NCI-H748 (cell line): Measurements from ENCODE around the gene COX6A1.
A peak's percentile ranks its signal among the peaks of the same experiment; 100 is the strongest.

ENCODE experiments used
- DNase-seq: peaks from one replicate; lab custom pipeline; 2025; ENCODE audit not compliant: unreplicated experiment; lab: John Stamatoyannopoulos, UW

The COX6A1 gene

DNA sequence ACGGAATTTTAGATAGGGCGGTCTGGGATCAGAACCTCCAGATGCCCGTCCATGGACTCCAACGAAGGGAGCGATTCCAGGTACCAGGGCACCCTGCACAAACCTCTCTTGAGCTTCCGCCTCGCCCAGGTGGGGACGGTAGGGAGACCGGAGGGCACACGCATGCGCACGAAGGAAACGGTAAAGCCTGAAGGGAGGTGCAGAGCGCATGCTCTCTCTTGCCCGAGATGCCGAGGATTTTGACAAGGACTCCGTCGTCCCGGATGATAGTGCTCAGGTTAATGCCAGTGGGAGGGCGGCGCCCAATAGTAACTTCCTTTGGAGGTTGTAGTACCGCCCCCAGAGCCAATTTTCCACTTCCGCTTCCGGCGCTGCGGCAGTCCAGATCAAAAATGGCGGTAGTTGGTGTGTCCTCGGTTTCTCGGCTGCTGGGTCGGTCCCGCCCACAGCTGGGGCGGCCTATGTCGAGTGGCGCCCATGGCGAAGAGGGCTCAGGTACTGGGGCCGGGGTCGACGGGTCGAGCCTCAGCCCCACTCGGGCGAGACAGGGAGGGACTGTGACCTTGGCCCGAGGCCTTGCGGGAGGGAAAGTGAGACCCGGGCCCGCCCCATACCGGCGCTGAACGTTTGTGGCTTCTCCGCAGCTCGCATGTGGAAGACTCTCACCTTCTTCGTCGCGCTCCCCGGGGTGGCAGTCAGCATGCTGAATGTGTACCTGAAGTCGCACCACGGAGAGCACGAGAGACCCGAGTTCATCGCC lies at the start of gene COX6A1:
COX6A1 (plus strand) TSS at position 379 of the 760 bp plus-strand sequence; CDS start at position 393, 14 bp downstream.
- DNase-seq = peak; percentile 100

DNA sequence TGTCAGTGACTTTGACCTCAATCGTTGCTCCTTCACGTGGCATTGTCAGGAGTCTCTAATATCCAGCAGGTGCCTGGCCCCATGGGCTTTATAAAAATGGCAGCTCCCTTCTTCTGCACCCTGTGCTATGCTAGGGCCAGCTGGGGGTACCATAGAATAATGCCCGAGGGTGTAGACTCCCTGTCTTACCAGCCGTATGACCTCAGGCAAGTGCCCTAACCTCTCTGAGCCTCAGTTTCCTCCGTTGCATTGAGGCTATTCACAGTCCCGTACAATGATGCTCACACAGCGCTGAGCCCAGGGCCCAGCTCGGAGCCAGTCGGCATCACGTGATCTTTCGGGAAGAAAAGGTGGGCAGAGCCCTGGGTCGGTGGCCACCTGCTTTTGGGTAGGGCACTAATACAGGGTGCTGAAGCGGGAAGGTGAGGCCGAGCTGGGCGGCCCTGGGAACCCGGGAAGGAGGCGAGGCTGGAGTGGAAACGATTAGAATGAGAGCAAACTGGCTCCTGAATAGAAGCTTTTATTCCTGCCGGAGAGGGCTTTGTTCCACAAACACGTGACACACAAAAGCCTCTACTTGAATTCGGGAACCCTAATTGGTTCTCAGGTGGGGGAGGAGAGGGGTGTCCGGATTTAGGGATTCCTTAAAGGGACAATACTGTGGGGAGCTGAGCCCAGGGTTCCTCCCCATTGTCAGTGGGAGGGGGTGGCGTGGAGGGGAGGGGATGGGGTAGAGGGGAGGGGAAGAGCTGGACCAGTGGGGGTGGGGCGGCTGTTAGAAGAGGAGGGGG lies 49.0 kb upstream of the COX6A1 start:
- DNase-seq = peak; percentile 94

DNA sequence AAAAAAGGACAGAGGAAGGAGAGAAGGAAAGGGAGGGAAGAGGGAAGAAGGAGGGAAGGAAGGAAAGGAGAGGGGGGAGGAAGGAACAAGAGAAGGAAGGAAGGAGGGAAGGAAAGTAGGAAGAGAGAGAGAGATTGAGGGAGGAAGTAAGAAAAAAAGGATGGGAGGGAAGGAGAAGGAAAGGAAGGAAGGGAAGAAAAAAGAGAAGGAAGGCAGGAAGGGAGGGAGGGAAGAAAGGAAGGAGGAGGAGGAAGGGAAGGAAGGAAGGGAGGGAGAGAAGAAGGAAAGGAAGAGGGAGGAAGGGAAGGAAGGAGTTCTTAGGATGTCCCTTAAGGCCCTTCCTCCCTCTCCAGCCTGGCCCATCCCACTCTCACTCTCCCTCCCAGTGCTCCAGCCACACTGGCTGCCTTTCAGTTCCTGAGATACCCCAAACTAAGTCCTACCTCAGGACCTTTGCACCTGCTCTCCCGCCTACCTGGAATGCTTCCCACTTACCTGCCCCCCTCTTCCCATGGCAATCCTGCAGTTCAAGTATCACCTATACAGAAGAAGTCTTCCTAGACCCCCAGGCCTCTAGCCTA lies 47.3 kb upstream of the COX6A1 start:
- no peak for DNase-seq

DNA sequence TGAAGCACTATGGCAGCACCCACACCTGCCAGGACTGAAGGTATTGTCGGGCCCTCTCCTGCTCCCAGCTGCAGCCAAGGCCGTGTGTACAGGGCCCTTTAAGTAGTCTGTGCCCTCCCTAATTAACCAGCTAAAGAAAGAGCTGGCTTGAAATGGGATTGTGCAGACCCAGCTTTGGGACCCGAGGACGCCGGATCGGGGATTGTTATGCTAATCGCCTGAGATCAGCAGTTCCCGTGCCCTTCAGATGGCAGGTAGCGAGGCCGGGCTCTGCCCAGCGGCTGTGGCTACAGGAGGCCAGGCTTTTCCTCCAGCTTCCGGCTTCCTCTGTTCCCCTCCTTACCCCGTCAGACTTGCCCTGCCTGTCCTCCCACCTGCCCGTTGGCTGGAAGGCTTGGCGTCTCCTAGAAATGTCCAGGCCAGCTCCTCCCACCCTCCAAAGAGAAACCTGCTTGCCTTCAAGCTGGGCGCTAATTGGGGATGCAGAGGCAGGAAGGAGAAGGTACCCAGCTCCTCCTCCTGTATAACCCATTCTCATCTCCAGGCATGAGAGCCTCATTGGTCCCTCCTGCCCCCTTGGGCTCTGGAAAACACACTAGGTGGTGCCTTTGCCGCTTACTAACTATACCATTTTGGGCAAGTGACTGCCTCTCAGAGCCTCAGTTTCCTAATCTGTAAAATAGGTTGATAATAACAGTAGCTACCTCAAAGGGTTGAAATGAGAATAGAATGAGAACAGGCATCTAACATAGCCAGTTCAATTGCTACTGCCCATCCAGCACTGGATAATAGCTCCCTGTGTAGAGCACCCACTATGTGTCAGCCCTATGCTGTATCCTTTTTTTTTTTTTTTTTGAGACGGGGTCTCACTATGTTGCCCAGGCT lies 43.2 kb upstream of the COX6A1 start:
- DNase-seq = peak; percentile 82

DNA sequence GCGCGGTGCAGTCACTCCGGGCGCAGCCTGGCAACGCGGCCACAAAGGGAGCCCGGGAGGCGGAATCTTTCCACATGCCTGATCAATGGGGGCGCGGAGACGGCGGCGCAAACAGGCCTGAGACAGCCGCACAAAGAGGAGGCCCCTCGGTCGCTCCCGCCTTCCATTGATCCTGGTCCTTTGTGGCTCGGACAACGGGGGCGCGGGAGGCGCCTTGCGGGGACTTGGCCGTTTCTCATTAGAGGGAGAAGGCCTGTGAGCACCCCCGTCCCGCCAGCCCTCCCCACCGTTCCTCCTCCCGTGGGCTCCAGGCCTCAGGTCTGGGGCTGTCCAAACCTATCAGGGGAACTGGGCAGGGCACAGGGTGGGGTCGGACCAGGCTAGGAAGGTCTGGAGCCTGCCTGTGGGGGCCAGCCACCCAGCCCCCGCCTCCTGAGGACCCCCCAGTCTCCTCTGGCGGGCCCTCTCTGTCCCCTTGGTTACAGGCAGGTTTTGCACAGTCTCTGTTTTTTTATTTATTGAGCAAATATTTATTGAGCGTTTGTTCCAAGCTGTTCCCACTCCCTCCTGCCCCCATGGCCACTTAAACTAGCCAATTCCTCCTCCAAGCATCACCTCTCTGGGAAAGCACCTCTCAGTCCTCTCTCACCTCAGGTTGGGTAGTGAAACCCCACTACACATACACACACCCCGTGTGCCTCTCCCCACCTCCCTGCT lies 39.9 kb upstream of the COX6A1 start:
- DNase-seq = peak; percentile 84

DNA sequence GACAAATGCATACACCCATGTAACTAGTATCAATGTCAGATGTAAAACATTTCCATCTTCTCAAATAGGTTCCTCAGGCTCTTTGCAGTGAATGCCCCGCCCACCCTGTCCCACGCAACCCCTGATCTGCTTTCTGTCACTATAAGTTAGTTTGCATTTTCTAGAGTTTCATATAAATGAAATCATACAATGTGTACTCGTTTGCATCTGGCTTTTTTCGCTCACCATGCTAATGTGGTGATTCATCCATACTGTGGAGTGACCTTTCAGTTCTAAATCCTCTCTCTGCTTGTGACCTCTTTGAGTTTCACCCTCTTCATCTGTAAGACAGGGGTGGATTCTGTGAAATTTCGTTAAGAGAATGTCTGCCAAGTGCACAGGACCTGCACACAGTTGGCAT lies 38.4 kb upstream of the COX6A1 start:
- DNase-seq = no peak

DNA sequence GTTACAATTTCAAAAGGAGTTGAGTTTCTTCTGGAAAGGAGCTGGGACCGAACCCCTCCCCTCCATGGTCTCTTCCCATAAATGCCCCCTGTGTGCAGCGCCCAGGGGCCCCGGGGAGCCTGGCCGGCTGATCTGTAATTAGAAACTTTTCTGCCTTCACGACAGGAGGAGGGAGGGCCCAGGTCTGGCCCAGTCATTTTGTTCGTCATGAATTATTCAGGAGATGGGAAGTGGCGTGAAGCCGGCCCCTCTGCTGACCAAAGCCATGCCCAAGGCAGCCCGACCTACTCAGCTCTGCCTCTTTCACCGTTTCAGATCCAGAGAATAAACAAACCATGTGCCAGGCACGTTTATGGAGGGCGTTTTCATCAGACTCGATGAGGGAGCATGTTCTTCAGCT lies 35.7 kb upstream of the COX6A1 start:
- DNase-seq = no peak

DNA sequence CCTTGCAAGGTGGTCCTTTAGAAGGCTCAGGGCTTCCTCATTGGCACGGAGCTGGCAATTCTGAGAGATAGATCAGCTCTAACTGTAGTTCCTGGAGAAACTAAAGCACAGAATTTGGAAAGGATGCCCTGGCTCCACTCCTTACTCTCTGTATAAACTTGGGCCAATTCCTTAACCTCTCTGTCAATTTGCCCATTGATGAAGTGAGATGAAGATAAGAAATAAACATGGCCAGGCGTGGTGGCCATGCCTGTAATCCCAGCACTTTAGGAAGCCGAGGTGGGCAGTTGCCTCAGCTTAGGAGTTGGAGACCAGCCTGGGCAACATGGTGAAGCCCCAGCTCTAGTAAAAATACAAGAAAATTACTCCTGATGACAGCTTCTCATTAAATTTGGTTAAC lies 34.0 kb upstream of the COX6A1 start:
- DNase-seq = no peak

DNA sequence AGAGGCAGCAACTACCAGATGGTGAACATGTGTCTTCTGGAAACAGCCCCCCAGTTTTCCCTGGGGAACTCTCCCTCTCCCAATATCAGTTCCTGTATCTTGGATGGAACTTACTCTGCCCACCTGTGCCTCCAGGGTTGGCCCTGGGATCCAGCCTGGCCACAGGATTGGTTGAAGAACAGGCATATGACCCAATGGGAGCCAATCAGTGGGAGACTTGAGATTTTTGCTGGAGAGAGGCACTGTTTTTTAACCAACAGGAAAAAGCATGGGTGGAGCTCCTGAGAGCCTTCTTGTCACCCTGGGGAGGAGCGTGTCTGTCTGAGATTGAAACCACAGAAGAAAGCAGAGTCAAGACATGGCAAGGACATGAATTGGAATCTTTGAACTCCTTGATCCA lies 33.6 kb upstream of the COX6A1 start:
- no peak for DNase-seq

DNA sequence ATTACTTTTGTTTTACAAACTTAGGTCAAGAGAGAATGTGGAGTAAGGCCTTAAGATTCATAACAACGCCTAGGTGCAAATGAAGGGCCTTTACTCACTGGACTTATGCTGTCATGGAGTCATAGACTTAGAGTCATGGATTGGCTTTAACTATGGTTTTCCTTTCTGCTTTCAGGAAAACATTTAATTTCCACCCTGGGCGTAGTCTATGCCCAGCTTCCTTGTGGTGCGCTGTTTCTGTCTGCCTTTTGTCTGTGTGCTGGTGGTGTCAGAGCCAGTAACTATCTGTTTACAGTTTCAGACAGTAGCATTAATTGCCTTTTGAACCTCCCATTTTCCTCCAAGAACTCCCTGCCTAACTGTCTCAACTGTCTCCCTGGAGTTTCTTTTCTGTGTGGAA lies 31.8 kb upstream of the COX6A1 start:
- no peak for DNase-seq

DNA sequence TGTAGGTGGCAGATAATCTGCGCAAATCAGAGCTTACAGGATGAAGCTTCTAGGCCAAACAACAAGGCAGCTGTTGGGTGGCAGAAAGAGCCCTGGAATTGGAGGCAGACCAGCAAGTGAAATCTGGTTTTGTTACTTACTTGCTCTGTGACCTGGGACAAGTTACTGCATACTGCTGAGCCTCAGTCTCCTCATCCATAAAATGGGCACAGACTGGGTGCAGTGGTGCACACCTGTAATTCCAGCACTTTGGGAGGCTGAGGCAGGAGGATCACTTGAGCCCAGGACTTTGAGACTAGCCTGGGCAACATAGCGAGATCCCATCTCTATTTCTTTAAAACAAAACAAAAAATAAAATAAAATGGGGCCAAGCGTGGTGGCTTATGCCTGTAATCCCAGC lies 31.4 kb upstream of the COX6A1 start:
- DNase-seq = no peak

DNA sequence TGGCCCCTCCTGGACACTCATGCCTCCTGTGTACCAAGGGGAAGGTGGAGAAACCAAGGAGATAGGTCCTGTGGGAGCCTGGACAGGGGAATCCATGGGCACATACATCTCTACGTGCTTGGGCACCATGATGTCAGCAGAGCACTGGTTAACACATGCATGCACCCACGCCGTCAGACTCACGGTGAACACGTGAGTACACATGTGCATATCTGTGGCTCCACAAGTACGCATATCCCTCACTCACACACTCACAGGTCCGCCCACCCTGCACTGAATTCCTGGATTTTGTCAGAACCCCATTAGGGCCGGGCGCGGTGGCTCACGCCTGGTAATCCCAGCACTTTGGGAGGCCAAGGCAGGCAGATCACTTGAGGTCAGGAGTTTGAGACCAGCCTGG lies 29.1 kb upstream of the COX6A1 start:
- no peak for DNase-seq

DNA sequence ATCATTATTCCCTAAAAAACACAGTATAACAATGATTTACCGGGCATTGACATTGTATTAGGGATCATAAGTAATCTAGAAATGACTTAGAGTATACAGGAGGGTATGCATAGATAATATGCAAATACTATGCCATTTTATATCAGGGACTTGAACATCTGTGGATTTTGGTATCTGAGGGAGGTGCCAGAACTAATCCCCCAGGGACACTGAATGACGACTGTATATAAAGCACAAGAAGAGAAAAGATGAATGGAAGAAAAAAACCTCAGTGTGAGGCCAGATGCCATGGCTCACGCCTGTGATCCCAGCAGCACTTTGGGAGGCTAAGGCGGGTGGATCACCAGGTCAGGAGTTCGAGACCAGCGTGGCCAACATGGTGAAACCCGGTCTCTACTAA lies 25.5 kb upstream of the COX6A1 start:
- DNase-seq = no peak

DNA sequence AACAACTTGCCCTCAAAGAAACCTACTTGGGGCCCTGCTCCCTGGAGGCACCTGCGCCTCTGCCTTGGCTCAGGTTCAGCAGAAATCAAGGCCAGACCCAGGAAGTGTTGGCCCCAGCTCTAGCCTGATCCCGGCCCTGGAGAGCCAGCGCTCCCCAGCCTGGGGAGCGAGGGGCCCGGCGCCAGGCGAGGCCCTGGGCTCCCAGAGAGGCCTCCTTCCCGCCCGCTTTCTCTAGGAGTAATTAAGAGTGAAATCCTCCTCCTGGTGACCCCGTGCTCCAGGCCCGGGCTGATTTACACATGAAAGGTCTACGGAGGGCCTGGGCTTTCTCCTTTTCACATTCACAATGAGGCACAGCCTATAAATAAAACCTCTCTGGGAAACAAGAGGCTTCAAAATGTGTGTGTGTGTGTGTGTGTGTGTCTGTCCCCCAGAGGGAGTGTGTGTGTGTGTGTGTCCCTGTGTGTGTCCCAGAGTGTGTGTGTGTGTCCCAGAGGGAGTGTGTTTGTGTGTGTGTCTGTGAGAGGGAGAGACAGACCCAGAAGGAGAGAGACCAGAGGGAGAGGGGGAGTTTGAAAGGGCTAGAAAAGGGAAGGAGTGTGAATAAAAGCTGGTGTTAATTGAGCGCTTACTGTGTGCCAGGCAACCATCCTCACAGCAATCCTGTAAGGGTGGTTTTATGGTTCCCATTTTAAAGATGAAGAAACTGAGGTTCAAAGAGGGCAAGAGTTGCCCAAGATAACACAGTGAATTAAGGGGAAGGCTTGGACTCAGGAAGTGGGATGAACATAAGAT lies 23.8 kb upstream of the COX6A1 start:
- no peak for DNase-seq

DNA sequence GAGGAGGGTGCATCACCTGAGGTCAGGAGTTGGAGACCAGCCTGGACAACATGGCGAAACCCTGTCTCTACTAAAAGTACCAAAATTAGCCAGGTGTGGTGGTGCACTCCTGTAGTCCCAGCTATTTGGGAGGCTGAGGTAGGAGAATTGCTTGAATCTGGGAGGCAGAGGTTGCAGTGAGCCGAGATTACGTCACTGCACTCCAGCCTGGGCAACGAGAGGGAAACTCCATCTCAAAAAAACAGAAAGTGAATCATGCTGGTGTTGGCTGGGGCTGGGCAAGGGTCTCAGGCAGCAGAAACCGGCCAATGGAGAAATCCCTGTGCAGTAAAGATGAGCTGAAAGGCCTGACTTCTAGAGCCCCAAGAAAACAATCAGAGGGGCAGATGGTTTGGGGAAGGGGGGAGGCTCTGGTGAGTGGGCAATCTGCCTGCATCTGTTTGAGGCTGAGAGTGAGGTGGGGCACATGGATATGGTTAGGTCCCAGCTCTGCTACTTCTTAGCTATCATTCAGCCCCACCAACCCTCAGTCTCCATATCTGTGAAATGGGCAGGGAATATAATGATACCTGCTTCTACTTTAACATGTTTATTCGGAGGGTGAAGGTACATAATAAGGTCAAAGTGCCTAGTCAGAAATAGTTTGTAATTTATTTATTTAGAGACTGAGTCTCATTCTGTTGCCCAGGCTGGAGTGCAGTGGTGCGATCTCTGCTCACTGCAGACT lies 21.3 kb upstream of the COX6A1 start:
- no peak for DNase-seq

DNA sequence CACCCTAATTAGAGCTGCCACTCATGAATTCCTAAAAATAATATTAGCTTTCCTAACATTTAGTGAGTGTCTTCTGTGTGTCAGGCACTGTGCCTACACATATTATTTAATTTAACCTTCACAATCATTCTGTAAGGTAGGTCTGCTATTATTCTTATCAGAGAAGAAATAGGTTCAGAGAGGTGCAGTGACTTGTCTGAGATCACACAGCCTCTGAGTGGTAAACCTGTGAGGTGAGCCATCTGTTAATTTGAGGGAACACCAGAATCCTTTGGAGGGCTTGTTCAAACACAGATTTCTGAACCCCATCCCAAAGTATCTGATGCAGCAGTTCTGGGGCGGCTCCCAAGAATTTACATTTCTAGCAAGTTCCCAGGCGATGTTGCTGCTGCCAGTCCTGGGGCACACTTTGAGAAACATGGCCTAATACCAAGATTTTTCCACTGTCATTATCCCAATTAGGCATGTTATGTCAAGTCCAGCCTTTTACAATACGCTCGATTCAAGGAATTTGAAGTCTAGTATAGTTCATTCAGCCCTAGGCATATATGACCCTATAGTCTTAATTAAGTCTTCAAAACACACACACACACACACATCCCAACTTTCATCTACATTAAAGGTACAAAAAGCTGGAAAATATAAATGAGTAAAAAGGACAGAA lies 19.9 kb upstream of the COX6A1 start:
- DNase-seq = no peak

DNA sequence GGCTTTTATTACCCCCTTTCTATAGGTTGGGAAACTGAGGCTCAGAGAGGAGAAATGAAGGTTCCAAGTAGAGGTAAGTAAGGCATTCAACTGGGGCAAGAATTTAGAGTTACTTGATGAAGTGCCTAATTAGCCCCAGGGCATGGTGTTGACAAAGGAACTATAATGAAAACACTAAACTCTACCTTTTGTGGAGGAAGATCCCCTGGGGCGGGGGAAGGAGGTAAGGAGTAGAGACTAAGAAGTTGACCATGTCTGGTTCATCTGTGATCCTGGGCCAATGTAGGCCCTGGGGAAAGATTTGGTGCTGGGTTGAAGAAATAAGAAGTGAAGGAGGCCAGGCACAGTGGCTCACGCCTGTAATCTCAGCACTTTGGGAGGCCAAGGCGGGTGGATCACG lies 16.2 kb upstream of the COX6A1 start:
- DNase-seq = no peak

DNA sequence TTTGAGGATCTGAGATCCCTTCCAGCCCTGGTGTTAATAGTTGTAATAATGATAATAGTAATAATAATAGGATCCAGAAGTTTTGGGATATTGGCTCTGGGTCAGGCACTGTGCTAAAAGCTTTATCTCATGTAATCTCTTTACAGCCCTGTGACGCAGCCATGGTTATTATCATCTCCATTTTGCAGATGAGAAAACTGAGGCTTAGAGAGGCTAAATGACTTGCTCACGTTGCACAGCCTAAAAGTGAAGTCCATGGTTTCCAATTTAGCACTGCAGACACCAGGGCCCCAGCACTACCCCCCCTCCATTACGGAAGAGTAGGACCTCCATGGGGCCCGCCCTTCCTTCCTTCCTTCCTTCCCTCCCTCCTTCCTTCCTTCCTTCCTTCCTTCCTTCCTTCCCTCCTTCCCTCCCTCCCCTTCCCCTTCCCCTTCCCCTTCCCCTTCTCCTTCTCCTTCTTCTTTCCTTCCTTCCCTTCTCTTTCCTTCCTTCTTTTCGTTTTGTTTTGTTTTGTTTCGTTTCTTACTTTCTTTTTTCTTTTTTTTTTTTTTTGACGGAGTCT lies 14.9 kb upstream of the COX6A1 start:
- no peak for DNase-seq
